GM11168 (cell line): ENCODE measurements around the gene FBXO11.

ENCODE experiments used
- in situ Hi-C: fragments of 300-500 bp; cut with MboI; formaldehyde crosslinking; loops from one replicate; pipeline ENCODE4 v1.12.0; 2022; ENCODE audit warnings: low sequenced_read_pairs; ENCODE audit not compliant: unreplicated experiment

FBXO11 gene

DNA sequence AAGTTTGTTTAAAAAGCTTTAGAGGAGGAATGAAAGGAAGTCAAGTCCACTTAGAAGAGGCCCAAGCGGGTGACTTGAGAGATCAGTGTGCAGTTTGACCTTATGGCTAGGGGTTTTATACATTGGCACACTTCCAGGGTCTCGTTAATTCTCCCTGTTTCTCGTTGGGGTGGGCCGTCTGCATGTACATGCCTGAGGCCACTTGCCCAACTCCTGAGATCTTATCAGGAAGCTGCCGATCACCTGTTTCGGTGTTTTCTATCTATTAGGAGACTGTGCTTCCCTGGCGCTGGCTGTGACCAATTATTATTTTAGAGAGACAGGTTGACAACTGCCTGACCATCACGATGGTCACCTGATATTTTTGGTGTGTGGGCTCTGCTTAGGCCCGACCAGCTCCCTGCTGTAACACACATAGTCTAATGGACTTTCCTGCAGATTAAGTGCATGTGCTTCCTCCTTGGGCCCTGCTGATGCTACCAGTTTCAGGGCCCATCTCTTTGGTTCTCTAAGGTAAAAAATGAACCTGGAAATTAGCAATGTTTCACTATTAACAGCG is 154.4 kb downstream of the FBXO11 start:
- in situ Hi-C loops, result no loop called here

DNA sequence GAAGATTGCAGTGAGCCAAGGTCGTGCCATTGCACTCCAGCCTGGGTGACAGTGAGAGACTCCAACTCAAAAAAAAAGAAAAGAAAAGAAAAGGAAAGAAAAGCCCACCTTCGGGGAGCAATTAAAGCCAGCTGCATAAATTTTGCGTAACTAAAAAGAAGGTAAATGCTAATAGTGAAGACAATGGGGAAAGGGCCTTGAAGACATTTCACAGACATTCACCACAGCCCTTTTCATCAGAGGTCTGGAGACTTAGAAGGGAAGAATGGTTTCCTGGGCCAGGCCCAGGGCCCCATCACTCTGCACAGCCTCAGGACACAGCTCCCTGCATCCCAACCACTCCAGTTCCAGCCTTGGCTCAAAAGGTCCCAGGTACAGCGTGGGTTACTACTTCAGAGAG is 158.4 kb downstream of the FBXO11 start:
- in situ Hi-C loops, result no loop called here

DNA sequence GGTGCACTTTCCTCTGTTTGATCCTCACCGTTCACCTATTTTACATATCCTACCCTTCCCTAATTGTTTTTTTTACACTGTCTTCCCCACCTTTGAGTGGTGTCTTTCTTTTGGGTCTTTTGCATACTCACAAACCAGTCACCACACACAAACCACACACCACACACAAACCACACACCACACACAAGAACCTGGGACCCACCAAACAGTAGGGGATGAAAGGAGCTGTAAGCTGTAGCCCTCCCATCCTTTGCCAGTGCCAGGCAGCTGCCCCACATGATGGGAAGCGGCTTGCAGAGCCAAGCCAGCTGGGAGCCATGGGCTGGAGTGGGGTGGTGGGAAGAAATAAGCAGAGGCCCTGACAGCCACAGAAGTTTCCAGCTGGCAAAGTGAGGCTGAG is 162.2 kb downstream of the FBXO11 start:
- in situ Hi-C loops, result no loop called here

DNA sequence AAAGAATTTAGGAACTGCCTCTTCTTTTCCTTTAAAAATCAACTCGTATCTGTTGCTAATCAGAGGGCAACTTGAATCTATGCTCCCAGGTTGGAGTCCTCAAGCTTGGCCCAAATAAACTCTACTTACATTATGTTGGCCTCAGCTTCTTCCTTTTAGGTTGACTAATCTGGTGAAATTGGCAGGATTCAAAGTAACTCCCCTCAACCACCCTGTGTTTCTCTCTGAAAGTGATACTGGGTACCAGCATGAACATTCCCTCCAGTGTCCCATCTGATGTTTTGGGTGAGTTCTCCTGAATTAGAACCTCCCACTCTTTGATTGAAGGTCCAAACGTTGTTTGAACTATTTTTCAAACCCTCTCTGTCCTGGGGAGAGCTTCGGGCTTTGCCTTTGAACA is 164.7 kb downstream of the FBXO11 start:
- in situ Hi-C loops, result no loop called here

GRCh38 chr2:47741101-47741500 is 165.2 kb downstream of the FBXO11 start:
- in situ Hi-C loops, result no loop called here
